ENCODE measurements around the gene TPP2. TPM values are rescaled to one million over a fixed set of nuclear protein-coding genes. Genes with fewer than 3 reads are reported as not detected.

TPP2 gene
- total RNA-seq, 1 experiment from 2014 or later, result 54.4 TPM

DNA sequence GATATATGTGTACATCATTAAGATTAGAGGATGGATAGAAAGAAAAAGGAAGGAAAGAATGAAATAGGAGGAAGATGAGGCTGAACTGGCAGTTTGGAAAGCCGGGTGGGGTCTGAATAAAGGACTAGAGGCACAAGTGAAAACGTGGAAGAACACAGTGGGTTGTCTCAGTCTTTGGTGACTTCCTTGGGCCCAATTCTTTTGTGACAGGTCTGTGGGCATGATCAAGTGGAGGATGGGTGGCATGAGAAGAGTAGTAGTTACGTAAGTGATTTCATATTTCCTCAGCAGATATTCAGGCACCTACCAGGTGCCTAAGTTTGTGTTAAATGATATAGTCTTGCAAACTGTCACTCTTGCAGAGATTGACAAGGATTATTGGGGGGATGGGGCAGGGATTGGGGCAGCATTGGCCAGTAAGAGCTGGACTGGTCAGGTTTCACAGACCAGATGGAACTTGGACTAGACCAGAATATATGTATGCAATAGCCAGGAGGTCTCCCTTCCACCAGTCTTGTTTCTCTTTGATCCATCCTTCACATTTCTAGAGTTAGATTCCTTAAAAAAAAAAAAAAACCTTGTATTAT lies 2.7 kb downstream of the TPP2 start:
- no peaks in the 10 kb centered on the region for H3K27me3 ChIP-seq (replicated peaks; ENCODE audit: insufficient read depth, low read depth, low read length, poor library complexity)
- H3K4me1 ChIP-seq (ENCODE audit: insufficient read depth, low read length, poor library complexity, severe bottlenecking), result peaks cover 14% of the 10 kb centered on the region
- H3K9me3 ChIP-seq (ENCODE audit: low read depth, low read length, poor library complexity, severe bottlenecking), result no peaks in the 10 kb centered on the region
- CTCF ChIA-PET, result no interaction called here
- H3K4me3 ChIP-seq (ENCODE audit: low read depth, low read length, poor library complexity, severe bottlenecking), result no peak overlapping the region
- POLR2A ChIA-PET (ENCODE audit: low non-redundant PET), result no interaction called here
- H3K36me3 ChIP-seq (ENCODE audit: insufficient read depth, low read length, poor library complexity, severe bottlenecking), result no peaks in the 10 kb centered on the region
- BruUV-seq (replicated peaks), result no TSS peak
- H3K27ac ChIP-seq (ENCODE audit: low read depth, low read length, poor library complexity, severe bottlenecking), result no peak overlapping the region
- TF ChIP-seq, protein P1, sequence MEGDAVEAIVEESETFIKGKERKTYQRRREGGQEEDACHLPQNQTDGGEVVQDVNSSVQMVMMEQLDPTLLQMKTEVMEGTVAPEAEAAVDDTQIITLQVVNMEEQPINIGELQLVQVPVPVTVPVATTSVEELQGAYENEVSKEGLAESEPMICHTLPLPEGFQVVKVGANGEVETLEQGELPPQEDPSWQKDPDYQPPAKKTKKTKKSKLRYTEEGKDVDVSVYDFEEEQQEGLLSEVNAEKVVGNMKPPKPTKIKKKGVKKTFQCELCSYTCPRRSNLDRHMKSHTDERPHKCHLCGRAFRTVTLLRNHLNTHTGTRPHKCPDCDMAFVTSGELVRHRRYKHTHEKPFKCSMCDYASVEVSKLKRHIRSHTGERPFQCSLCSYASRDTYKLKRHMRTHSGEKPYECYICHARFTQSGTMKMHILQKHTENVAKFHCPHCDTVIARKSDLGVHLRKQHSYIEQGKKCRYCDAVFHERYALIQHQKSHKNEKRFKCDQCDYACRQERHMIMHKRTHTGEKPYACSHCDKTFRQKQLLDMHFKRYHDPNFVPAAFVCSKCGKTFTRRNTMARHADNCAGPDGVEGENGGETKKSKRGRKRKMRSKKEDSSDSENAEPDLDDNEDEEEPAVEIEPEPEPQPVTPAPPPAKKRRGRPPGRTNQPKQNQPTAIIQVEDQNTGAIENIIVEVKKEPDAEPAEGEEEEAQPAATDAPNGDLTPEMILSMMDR (conservative IDR thresholded peaks at IDR 0.05; ENCODE audit: low read depth, low read length), result no peak
- TF ChIP-seq EZH2 (IDR thresholded peaks at IDR 0.05; ENCODE audit: borderline replicate concordance, low read depth, low read length, poor library complexity, severe bottlenecking), result no peak
- DNase-seq (ENCODE audit: low spot score), result no peak
- intact Hi-C loops (cut with micrococcal nuclease; ENCODE audit: unreplicated experiment), result no loop called here

DNA sequence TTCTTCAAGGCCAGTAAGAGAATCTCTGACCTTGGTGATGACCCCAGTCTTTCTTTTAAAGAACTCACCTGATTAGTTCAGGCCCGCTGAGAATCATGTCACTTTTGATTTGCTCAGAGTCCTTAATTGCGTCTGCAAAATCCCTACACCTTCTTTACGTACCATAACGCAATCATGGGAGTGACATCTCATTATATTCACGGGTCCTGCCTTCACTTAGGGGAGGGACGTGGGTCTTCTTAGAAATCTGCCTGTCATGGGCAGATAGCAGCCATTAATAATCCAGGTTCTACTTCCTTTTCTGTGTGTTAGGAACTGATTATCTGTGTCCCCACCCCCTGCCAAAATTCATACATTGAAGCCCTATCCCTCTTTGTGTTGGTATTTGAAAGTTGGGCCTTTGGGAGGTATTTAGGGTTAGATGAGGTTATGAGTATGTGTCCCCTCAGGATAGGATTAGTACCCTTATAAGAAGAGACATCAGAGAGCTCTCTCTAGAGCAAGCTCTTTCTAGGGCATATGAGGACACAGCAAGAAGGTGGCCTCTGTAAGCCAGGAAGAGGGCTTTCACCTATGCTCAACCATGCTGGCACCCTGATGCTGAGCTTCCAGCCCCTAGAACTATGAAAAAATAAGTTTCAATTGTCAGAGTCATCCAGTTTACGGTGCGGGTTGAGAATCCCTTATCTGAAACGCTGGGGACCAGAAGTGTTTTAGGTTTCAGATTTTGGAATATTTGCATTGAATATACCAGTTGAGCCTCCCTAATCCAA lies 9.9 kb downstream of the TPP2 start:
- intact Hi-C loops (cut with micrococcal nuclease; ENCODE audit: unreplicated experiment), result no loop called here
- H3K27me3 ChIP-seq (replicated peaks; ENCODE audit: insufficient read depth, low read depth, low read length, poor library complexity), result no peaks in the 10 kb centered on the region

DNA sequence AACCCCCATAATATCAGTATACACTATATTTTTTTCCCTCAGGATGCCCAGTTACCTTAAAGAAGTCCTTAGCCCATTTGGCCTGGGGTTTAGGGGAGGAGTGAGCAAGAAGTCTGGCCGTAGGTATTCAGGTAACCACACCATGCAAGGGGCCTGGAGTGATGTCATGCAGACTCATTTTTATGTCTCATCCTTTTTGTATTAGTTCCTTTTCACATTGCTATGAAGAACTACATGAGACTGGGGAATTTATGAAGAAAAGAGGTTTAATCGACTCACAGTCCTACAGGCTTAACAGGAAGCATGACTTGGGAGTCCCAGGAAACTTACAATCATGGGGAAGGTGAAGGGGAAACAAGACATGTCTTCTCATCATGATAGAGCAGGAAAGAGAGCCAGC lies 12.2 kb downstream of the TPP2 start:
- intact Hi-C loops (cut with micrococcal nuclease; ENCODE audit: unreplicated experiment), result no loop called here
- CTCF ChIA-PET, result no interaction called here

More for the DNA sequence above, 9.9 kb downstream of the TPP2 start:
- Histone ChIP-seq H3K4me1 (ENCODE audit: insufficient read depth, low read length, poor library complexity, severe bottlenecking) (no peaks in the 10 kb centered on the region), H3K9me3 (ENCODE audit: low read depth, low read length, poor library complexity, severe bottlenecking) (no peaks in the 10 kb centered on the region), H3K36me3 (ENCODE audit: insufficient read depth, low read length, poor library complexity, severe bottlenecking) (peaks cover 28% of the 10 kb centered on the region), H3K27ac (ENCODE audit: low read depth, low read length, poor library complexity, severe bottlenecking) (no peak overlapping the region), H3K4me3 (ENCODE audit: low read depth, low read length, poor library complexity, severe bottlenecking) (no peak overlapping the region)
- BruUV-seq (replicated peaks), result no TSS peak
- DNase-seq (ENCODE audit: low spot score), result no peak
- ChIA-PET CTCF (no interaction called here), POLR2A (ENCODE audit: low non-redundant PET) (no interaction called here)
- TF ChIP-seq, protein P1 (conservative IDR thresholded peaks at IDR 0.05; ENCODE audit: low read depth, low read length), result no peak
- TF ChIP-seq EZH2 (IDR thresholded peaks at IDR 0.05; ENCODE audit: borderline replicate concordance, low read depth, low read length, poor library complexity, severe bottlenecking), result no peak

More for the DNA sequence above, 12.2 kb downstream of the TPP2 start:
- H3K36me3 ChIP-seq (ENCODE audit: insufficient read depth, low read length, poor library complexity, severe bottlenecking), result peaks cover 28% of the 10 kb centered on the region
- no TSS peak for BruUV-seq (replicated peaks)
- no peaks in the 10 kb centered on the region for H3K4me1 ChIP-seq (ENCODE audit: insufficient read depth, low read length, poor library complexity, severe bottlenecking)
- POLR2A ChIA-PET (ENCODE audit: low non-redundant PET), result no interaction called here
- TF ChIP-seq EZH2 (IDR thresholded peaks at IDR 0.05; ENCODE audit: borderline replicate concordance, low read depth, low read length, poor library complexity, severe bottlenecking), result no peak
- TF ChIP-seq, protein P1 (conservative IDR thresholded peaks at IDR 0.05; ENCODE audit: low read depth, low read length), result no peak
- no peaks in the 10 kb centered on the region for H3K27me3 ChIP-seq (replicated peaks; ENCODE audit: insufficient read depth, low read depth, low read length, poor library complexity)
- H3K27ac ChIP-seq (ENCODE audit: low read depth, low read length, poor library complexity, severe bottlenecking), result no peak overlapping the region
- no peak for DNase-seq (ENCODE audit: low spot score)
- no peak overlapping the region for H3K4me3 ChIP-seq (ENCODE audit: low read depth, low read length, poor library complexity, severe bottlenecking)
- H3K9me3 ChIP-seq (ENCODE audit: low read depth, low read length, poor library complexity, severe bottlenecking), result no peaks in the 10 kb centered on the region

Data from A673 (cell line).